A673 (cell line): ENCODE data around the gene TTLL12. TPM values are rescaled to one million over a fixed set of nuclear protein-coding genes. Genes with fewer than 3 reads are reported as not detected.
"Not testable (repeated sequence)": the region's sequence is repeated elsewhere in the genome, so short reads cannot be mapped to it uniquely, and the experiment has no call there.

Source experiments
- BruUV-seq: library from RNA; stranded (reverse); fragments of 400-500 nt; replicated peaks from 2 replicates; lab custom pipeline; 2021; lab: Mats Ljungman, UMichigan
- CTCF ChIA-PET: fragments of 300-600 bp; sonication (Branson Sonifier 250); formaldehyde crosslinking; loops from one replicate; lab custom pipeline; 2022; ENCODE audit warnings: antibody characterized with exemption; lab: Charles Lee
- POLR2A ChIA-PET: fragments of 300-600 bp; sonication (Branson Sonifier 250); formaldehyde crosslinking; loops from one replicate; lab custom pipeline; 2022; ENCODE audit warnings: antibody characterized with exemption; ENCODE audit not compliant: low non-redundant PET; lab: Charles Lee
- DNase-seq: peaks from one replicate; pipeline ENCODE4 v3.0.0-alpha.2; 2015; ENCODE audit warnings: low spot score
- H3K27ac ChIP-seq: fragments of 200-600 bp; sonication (generic); 2 replicates; pipeline ENCODE4 v1.5.1; 2016; ENCODE audit warnings: mixed run types, low read depth, mild to moderate bottlenecking, mixed read lengths, antibody characterized with exemption, low read length; ENCODE audit not compliant: poor library complexity, severe bottlenecking
- H3K27me3 ChIP-seq: fragments of 200-600 bp; sonication (generic); replicated peaks from 2 replicates; pipeline ENCODE4 v1.6.1; 2017; ENCODE audit warnings: mixed run types, low read depth, mild to moderate bottlenecking, mixed read lengths, antibody characterized with exemption, low read length; ENCODE audit not compliant: insufficient read depth, poor library complexity
- H3K36me3 ChIP-seq: fragments of 200-600 bp; sonication (generic); 2 replicates; pipeline ENCODE4 v1.6.1; 2016; ENCODE audit warnings: mixed run types, mild to moderate bottlenecking, mixed read lengths, antibody characterized with exemption, low read length; ENCODE audit not compliant: insufficient read depth, poor library complexity, severe bottlenecking
- H3K4me1 ChIP-seq: fragments of 200-600 bp; sonication (generic); 2 replicates; pipeline ENCODE4 v1.6.1; 2017; ENCODE audit warnings: mixed run types, mild to moderate bottlenecking, mixed read lengths, antibody characterized with exemption, low read length; ENCODE audit not compliant: insufficient read depth, poor library complexity, severe bottlenecking
- H3K4me3 ChIP-seq: fragments of 200-600 bp; sonication (generic); 2 replicates; pipeline ENCODE4 v1.5.1; 2016; ENCODE audit warnings: low read depth, mixed run types, mild to moderate bottlenecking, mixed read lengths, low read length; ENCODE audit not compliant: poor library complexity, severe bottlenecking
- H3K9me3 ChIP-seq: fragments of 200-600 bp; sonication (generic); 2 replicates; pipeline ENCODE4 v1.6.1; 2016; ENCODE audit warnings: mixed run types, low read depth, mild to moderate bottlenecking, mixed read lengths, antibody characterized with exemption, low read length; ENCODE audit not compliant: poor library complexity, severe bottlenecking
- CTCF ChIP-seq: fragments of 300-800, 200-600 bp; sonication (generic); conservative IDR thresholded peaks from 2 replicates; pipeline ENCODE4 v1.5.1; 2017; ENCODE audit warnings: low read depth, mild to moderate bottlenecking, antibody characterized with exemption, low read length, moderate library complexity, mixed read lengths
- EZH2 ChIP-seq: fragments of 200-600 bp; sonication (generic); IDR thresholded peaks from 2 replicates; pipeline ENCODE4 v1.6.1; 2017; ENCODE audit warnings: borderline replicate concordance, low read depth, mild to moderate bottlenecking, mixed read lengths, antibody characterized with exemption, low read length; ENCODE audit not compliant: poor library complexity, severe bottlenecking
- intact Hi-C: fragments of 100-400 bp; cut with micrococcal nuclease; formaldehyde crosslinking; loops from one replicate; pipeline ENCODE4 v1.10.0; 2022; ENCODE audit not compliant: unreplicated experiment
- total RNA-seq: library from RNA; stranded (reverse); gene quantifications from 2 replicates; pipeline ENCODE4 v1.2.3, GENCODE V29; 2021

Gene TTLL12
- total RNA-seq, 1 experiment from 2014 or later = 138 TPM

GRCh38 chr22:43148581-43148980 is 38.4 kb downstream of the TTLL12 start:
- BruUV-seq = no TSS peak
- Histone ChIP-seq H3K27me3 (no peaks in the 10 kb centered on the region), H3K4me3 (no peak overlapping the region), H3K36me3 (no peaks in the 10 kb centered on the region), H3K27ac (no peak overlapping the region), H3K9me3 (no peaks in the 10 kb centered on the region), H3K4me1 (peaks cover under 1% of the 10 kb centered on the region)
- CTCF ChIA-PET = no interaction called here
- TF ChIP-seq CTCF (no peak), EZH2 (no peak)
- DNase-seq = no peak
- intact Hi-C loops = no loop called here
- POLR2A ChIA-PET = no interaction called here

- intact Hi-C loops = no loop called here
- Histone ChIP-seq H3K27ac (no peak overlapping the region), H3K9me3 (no peaks in the 10 kb centered on the region), H3K36me3 (no peaks in the 10 kb centered on the region), H3K4me3 (no peak overlapping the region), H3K4me1 (peaks cover 4% of the 10 kb centered on the region), H3K27me3 (no peaks in the 10 kb centered on the region)
- no TSS peak for BruUV-seq
- no peak for DNase-seq
- ChIA-PET POLR2A (no interaction called here), CTCF (no interaction called here)
- no peak for TF ChIP-seq EZH2
Measured at GRCh38 chr22:43147821-43148220, 39.1 kb downstream of the TTLL12 start.

- intact Hi-C loops, CTCF ChIA-PET, POLR2A ChIA-PET, DNase-seq, BruUV-seq, H3K27me3 ChIP-seq, H3K9me3 ChIP-seq, H3K4me3 ChIP-seq, H3K4me1 ChIP-seq, H3K36me3 ChIP-seq, H3K27ac ChIP-seq: not testable (repeated sequence)
Measured at GRCh38 chr22:43146332-43146731, 40.6 kb downstream of the TTLL12 start.

GRCh38 chr22:43145371-43145770 is 41.6 kb downstream of the TTLL12 start:
- peaks cover 11% of the 10 kb centered on the region for H3K36me3 ChIP-seq
- H3K27me3 ChIP-seq, intact Hi-C loops, H3K4me1 ChIP-seq, CTCF ChIA-PET, POLR2A ChIA-PET, H3K4me3 ChIP-seq, H3K27ac ChIP-seq, H3K9me3 ChIP-seq, BruUV-seq, DNase-seq: not testable (repeated sequence)

GRCh38 chr22:43144949-43145348 is 42.0 kb downstream of the TTLL12 start:
- DNase-seq = no peak
- intact Hi-C loops = no loop called here
- ChIA-PET CTCF (no interaction called here), POLR2A (no interaction called here)
- H3K9me3 ChIP-seq = no peaks in the 10 kb centered on the region
- H3K36me3 ChIP-seq = peaks cover 15% of the 10 kb centered on the region
- no peak overlapping the region for H3K4me3 ChIP-seq
- H3K4me1 ChIP-seq = peaks cover 9% of the 10 kb centered on the region
- TF ChIP-seq EZH2 (no peak), CTCF (no peak)
- BruUV-seq = no TSS peak
- no peaks in the 10 kb centered on the region for H3K27me3 ChIP-seq
- H3K27ac ChIP-seq = no peak overlapping the region
